G401 (cell line): ENCODE measurements around the gene PHRF1. TPM values are rescaled to one million over a fixed set of nuclear protein-coding genes. Genes with fewer than 3 reads are reported as not detected.

Source experiments
- DNase-seq: peaks from one replicate; pipeline ENCODE4 v3.0.0-alpha.2; 2015; ENCODE audit warnings: low spot score
- in situ Hi-C: cut with HindIII; loops from 2 replicates; pipeline ENCODE4 v1.10.0; 2016; ENCODE audit warnings: low sequenced_read_pairs, mixed read lengths
- total RNA-seq: library from RNA; depleted of rRNA; stranded (reverse); fragments of >200 nt; shearing (Covaris generic); gene quantifications from 2 replicates; pipeline ENCODE4 v1.2.3, GENCODE V29; 2014

Gene PHRF1
- total RNA-seq, 1 experiment from 2014 or later = 34.8 TPM

DNA sequence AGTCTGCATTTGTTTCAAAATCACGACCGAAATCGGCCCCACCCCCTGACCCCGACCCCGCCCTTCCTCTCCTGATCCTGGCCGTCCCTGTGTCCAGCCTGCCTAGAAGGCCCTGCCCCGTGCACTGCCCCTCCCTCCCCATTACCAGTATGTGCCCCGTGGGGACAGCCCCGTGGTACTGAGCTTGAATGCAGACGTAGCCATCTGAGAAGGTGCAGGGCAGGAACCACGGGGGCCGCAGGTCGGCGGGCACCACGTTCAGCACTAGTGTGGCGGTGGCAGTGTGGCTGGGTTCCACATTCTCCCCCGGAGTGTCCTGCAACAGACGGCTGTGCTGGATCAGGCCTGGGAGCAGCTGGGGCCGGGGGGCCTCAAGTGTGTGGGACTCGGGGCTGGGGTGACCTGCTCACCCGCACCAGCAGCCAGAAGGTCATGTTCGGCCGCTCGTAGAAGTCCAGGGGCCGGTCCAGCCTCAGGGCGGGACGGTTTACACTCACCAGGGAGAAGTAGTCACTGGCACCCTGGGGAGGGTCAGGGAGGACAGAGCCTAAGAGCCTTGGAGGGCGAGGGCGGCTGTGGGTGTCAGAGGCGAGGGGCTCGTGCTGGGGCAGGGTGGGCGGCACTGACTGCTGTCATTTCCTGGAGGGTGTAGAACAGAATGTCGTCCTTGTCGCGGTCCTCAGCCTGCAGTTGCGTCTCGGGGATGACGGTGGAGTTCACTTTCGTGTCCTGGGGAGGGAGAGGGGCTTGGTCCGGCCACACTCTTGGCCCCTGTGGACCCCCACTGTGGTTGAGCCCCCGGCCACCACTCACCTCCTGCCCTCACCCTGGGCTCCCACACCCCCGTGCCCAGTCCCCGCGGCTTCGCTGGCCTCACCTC lies 44.9 kb downstream of the PHRF1 start:
- DNase-seq = no peak
- in situ Hi-C loops = no loop called here

DNA sequence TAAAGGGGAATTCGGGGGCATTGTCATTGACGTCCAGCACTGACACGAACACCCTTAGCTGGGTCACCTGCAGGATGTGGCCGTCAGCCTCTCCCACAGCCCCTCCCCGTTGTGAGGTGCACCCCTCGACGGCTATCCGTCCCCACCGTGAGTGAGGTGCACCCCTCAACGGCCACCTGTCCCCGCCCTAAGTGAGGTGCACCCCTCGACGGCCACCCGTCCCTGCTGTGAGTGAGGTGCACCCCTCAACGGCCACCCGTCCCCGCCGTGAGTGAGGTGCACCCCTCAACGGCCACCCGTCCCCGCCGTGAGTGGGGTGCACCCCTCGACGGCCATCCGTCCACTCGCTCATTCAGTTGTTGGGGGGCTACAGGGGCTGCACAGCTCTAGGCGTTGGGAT lies 45.6 kb downstream of the PHRF1 start:
- in situ Hi-C loops = no loop called here
- no peak for DNase-seq

DNA sequence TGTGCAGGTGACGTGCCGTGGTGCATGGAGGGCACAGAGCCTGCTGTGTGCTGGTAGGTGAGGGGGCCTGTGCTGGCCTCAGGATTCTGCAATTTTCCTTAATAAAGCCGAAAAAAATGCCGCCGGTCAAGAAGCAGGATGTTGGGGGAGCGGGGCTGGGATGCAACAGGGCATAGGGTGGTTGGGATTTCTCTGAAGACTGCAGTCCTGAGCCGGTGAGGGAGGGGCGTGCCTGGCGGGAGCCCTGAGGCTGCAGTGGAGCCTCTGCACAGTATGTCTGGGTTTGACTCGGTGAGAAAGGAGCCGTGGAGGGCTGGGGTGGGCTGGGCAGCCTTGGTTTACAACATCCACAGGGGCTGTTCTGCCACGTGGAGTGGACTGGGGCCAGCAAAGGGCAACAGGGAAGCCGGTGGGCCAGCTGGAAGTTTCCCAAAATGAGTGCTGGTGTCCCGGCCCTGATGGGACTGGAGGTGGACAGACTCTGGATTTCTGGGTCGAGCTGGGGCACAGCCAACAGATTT lies 47.1 kb downstream of the PHRF1 start:
- in situ Hi-C loops = no loop called here
- DNase-seq = no peak

DNA sequence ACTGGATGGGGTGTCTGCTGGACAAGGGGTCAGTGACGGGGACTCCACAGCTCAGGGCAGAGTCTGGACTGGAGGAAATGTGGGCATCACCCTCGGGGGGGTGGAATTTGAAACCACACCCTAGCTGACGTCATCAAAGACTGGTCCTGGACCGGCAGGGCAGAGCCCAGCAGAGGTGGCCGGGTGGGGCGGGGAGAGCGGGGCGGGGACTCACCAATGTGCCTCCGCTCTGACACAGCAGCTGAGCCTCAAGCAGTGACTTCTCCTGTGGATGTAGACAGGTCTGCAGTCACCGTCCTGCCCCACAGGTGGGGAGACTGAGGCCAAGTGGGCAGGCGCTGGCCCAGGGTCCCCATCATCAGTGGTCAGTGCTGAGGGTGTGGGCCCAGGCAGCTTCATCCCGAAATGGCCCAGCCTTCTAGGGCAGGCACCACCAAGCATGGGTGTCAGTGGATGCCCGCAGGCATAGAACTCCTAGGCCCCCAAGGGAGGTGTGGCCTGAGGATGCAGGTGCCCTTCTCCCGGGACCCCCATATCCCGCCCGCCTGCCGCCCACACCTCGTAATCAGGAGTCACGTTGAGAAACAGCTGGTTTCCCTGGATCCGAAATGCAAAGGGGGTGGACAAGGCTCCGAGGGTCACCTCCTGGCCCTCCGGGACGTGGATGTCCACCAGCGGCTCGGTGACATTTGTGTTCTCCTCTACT lies 47.9 kb downstream of the PHRF1 start:
- no peak for DNase-seq
- in situ Hi-C loops = no loop called here

DNA sequence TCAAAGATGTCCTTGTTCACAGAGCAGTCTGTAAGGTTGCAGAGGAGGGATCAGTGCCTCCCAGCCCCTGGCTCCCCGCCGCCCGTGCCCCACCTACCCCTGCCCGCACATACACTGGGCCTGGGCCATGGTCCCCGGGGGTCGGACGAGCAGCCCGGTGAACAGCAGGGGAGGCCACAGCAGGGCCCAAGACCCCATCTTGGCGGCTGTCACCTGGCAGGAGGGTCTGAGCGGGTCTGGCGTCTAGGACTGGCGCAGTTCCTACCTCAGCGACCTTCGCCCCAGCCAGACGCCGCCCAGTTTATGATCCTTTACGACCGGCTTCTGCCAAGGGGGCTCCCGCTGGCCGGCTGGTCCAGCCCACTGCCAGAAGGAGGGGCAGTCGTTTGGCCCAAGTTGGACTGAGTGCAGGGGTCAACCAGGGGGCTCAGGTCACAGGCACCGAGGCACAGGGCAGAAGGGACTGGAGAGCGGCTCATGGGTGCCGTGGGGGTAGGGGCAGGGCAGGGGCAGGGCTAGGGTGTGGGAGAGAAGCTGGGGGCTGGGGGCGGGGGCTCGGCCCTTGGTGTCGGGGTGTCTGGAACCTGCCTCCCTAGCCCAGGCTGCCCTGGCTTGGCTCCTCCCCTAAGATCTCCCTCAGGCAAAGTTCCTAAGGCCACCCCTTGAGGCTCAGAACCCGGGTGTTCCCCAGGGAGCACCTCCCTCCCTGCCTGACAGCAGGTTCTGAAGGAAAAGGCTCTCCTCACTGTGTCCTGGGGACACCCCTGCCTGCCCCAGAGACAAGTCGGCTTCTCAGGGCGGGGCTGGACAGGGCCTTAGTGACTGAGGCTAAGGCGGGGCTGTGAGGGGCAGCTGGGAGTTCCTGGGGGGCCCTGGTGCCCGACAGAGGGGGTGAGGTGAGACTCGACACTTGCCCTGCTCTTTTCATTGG lies 48.7 kb downstream of the PHRF1 start, which contains the start of gene CDHR5:
CDHR5 (minus strand) TSS at position 251 of the 931 bp plus-strand sequence; CDS start at position 198, 53 bp downstream.
- DNase-seq = no peak

DNA sequence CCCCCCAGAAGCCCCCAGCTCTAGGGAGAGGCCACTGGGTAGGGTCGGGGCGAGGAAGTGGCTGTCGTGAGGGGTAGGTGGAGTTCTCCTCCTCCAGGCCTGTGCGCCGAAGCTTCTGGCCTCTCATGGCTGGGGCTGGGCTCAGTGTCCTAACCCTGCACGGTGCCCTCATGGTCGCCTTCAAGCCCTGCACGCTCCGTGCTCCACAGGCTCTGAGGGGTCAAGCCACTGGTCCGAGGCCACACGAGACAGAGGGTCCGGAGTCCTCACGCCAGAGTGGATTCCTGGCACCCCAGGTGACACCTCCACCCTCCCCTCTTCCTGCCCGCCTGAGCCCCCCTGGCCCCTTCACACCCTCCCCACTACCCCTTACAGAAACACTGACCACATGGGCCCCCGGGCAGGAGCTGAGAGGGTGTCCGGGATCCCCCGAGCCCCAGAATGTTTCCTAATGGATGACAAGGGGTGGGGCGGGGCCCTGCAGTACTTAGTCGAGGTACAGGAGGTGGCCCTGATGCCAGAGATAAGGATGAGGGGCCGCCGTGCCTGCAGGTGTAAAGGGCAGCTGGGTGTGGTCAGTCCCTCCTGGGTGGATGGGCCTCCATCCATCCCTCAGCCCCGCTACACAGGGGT lies 49.5 kb downstream of the PHRF1 start:
- DNase-seq = no peak
- in situ Hi-C loops = no loop called here

More for the DNA sequence above, 48.7 kb downstream of the PHRF1 start, which contains the start of gene CDHR5:
- in situ Hi-C loops = no loop called here

DNA sequence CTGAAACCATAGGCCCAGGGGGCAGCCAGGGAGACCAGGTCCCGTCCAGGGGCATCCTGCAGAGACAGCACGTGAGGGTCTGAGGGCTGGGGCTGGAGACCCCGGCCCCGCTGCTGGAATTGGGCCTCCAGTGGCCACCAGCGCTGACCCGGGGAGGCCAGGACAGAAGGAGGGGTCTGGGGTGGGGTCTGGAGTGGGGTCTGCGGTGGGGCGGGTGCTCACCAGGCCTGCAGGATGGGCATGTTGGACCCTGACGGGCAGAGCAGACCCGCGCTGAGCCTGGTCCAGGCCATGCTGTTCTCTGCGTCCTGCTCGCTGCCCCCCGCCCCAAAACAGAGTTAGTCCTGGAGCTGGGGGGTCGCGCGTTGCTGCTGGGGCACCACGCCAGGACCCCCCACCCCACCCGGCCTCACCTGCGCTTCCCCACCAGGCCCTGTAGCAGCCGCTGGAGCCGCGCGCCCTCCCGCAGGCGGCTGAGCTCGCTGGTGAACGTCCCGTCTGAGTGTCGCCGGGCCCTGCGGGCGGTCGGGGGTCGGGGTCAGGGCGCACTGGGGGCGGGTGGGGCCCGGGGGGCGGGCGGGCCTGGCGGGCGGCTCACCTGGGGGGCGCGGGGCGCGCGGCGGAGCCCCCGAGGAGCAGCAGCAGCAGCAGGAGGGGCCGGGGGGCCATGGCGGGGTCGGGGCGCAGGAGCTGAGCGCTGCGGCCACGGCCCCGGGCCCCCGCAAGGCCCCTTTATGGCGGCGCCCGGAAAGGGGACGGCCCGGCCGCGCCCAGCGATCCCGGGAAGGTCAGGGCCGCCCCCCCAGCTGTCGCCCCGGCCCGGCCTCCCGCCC lies 50.4 kb downstream of the PHRF1 start, which contains the start of gene SCT:
SCT (minus strand) TSS at position 707 of the 833 bp plus-strand sequence; CDS start at position 669, 38 bp downstream.
- in situ Hi-C loops = no loop called here
- no peak for DNase-seq

DNA sequence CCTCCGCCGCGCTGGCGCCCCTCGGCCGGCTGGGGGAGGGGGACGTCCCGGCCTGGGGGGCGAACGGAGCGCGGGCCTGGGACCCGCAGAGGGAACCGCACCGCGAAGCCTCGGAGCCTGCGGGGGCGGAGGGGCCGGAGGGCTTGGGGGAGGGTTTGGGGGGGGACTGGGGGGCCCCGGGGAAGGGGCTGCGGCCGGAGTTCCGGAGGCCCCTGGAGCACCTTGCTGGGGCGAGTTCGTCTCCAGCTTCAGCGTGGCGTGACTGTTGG lies 51.0 kb downstream of the PHRF1 start:
- no peak for DNase-seq
- in situ Hi-C loops = no loop called here

DNA sequence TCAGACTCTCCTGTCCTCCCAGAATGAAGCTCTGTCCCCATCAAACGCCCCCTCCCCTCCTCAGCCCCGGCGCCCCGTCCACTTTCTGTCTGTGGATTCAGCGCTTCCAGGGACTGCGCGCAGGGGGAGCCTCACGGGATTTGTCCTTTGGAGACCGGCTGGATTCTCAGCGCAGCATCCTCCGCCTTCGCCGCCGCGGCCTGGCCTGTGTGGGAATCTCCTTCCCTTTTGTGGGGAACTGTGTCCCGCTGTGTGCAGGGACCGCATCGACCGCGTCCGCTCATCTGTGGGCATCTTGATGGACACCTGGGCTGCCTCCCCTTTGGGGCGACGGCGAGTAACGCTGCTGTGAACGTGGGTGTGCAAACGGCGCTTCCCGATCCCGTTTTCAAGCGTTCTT lies 51.8 kb downstream of the PHRF1 start:
- DNase-seq = no peak
- in situ Hi-C loops = no loop called here

DNA sequence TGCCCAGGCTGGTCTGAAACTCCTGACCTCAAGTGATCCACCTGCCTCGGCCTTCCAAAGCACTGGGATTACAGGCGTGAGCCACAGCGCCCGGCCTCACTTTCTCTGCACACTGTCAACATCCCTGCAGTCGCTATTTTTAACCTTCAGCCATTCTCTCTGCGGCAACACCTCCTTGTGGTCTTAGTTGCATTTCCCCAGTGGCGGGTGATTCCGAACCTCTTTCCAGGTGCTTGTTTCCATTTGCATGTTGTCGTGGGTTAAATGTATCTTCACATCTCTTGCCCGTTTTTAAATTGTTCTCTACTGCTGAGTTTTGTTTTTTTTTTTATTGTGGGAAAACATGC lies 52.9 kb downstream of the PHRF1 start:
- DNase-seq = peak; percentile 54
- in situ Hi-C loops = no loop called here

DNA sequence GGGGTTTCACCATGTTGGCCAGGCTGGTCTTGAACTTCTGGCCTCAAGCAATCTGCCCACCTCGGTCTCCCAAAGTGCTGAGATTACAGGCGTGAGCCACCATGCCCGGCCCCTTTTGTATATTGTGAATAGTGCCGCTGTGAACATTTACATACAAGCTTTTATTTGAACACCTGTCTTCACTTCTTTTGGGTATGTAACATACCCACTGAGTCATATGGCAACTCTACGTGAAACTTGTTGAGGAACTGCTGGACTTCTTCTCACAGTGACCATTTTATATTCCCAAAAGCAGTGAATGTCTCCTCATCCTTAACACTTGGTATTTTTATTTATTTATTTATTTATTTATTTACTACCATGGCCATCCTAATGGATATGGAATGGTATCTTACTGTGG lies 54.6 kb downstream of the PHRF1 start:
- in situ Hi-C loops = no loop called here
- no peak for DNase-seq

DNA sequence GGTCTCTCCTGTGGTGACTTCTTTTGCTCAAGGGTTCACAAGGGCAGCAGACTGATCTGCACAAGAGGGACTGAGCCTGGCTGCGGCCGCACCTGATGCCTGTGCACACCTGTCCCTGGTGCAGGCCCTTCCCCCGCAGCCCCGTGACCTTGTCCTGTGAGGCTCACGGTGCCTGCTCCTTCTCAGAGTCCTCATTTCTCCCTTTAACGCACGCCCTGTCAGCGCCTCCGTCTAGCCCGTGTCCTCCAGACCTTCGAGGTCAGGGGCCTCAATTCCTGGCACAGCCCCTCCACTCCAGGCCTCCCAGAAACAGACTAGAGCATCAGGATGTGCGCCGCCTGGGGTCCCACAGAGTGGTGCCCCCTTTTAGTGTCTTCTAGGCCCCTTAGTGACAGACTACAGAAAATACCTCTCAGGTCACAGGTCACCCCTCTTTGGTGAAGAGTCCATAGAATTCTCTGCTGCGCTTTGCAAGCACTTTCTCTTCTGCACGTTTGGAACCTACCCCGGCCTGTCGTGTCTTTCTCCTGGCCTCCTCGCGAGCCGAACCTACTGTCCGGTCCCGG lies 59.8 kb downstream of the PHRF1 start:
- no peak for DNase-seq

DNA sequence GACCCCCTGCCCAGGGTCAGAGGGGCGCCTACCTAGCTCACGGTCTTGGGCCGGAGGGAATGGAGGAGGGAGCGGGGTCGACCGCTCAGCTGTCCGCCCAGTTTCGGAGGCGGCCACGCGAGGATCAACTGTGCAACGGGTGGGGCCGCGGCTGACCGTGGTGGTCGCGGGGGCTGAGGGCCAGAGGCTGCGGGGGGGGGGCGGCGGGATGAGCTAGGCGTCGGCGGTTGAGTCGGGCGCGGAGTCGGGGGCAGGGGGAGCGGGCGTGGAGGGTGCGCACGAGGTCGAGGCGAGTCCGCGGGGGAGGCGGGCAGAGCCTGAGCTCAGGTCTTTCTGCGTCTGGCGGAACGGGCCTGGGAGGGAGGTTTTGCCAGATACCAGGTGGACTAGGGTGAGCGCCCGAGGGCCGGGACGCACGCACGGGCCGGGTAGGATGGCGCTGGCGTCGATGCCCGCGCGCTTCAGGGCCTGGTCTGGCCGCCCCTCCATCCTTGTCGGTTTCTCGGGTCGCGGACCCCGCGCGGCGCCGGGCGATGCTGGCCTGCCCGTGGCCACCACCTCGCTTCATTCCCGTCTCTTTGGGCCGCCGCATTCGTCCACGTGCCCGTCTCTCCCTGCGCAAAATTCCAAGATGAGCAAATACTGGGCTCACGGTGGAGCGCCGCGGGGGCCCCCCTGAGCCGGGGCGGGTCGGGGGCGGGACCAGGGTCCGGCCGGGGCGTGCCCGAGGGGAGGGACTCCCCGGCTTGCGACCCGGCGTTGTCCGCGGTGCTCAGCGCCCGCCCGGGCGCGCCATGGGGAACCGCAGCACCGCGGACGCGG lies 60.5 kb downstream of the PHRF1 start, which contains the start of gene DRD4:
DRD4 (plus strand) TSS at position 759 of the 822 bp plus-strand sequence; CDS start at position 795, 36 bp downstream.
- DNase-seq = no peak
- in situ Hi-C loops = no loop called here

More for the DNA sequence above, 59.8 kb downstream of the PHRF1 start:
- in situ Hi-C loops = no loop called here

DNA sequence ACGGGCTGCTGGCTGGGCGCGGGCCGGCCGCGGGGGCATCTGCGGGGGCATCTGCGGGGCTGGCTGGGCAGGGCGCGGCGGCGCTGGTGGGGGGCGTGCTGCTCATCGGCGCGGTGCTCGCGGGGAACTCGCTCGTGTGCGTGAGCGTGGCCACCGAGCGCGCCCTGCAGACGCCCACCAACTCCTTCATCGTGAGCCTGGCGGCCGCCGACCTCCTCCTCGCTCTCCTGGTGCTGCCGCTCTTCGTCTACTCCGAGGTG lies 61.0 kb downstream of the PHRF1 start:
- no peak for DNase-seq
- in situ Hi-C loops = no loop called here

DNA sequence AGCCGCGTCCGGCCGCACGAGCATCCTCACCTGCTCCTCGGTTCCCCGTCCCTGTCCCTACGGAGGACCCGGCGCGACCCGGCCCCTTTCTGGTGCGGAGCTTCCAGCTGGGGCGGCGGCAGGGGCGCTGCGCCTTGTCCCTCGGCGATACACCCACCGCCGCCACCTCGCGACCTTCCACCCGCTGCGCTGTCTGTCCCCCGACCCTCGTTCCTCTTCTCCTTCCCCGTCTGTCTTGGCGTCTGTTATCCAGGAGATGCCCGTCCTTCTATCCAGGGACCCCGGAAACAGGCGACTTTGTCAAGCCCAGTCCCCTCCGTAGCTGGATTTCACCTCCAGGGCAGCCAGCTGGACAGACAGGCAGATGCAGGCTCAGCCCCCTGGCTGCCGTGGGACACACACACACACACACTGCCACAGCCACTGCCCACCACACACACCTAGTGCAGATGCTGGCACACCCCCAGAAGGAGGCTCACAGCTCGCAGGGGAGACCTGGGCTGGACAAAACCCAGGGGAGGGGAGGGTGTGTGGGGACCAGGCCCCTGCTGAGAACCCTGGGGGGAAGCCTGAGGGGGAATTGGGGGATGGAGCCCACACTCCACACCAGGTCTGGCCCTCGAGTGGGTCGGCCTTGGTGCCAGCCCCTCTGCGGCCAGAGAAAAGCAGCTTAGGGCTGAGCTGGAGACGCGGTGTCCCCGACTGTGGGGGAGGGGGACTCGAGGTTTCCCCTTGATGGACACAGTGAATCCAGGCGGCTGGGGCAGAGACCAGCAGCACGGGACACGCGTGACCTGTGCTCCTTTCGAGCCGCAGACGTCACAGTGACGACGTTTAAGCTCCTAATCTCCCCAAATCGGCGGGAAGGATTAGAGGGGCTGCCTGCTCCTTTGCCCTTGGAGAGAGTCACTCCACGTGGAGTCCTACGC lies 61.6 kb downstream of the PHRF1 start:
- in situ Hi-C loops = no loop called here
- DNase-seq = no peak
